Esophagus squamous epithelium (tissue), 5 donors: ENCODE data around the gene CCDC159. TPM values are rescaled to one million over a fixed set of nuclear protein-coding genes. Genes with fewer than 3 reads are reported as not detected.
"Not testable (repeated sequence)": the region's sequence is repeated elsewhere in the genome, so short reads cannot be mapped to it uniquely, and the experiment has no call there.

Experiments used
- DNase-seq: peaks from one replicate; lab custom pipeline; 2025; lab: John Stamatoyannopoulos, UW
- H3K27ac ChIP-seq, 4 donors: fragments of 200-600 bp; sonication (generic); one replicate each; pipeline ENCODE4 v1.5.1; 2016 to 2019; ENCODE audit warnings: mild to moderate bottlenecking in 1 of 4
- H3K27me3 ChIP-seq, 4 donors: fragments of 200-600 bp; sonication (generic); 1 replicate in 3 of 4; 2 replicates in 1 of 4; pipeline versions ENCODE4 v1.5.1 to v1.6.0; 2017 to 2021; ENCODE audit warnings: antibody characterized with exemption in 1 of 4
- H3K36me3 ChIP-seq, 3 donors: fragments of 200-600 bp; sonication (generic); one replicate each; pipeline ENCODE4 v1.5.1; 2016 to 2019
- H3K4me1 ChIP-seq, 3 donors: fragments of 200-600 bp; sonication (generic); one replicate each; pipeline ENCODE4 v1.5.1; 2017 to 2019
- H3K4me3 ChIP-seq, 4 donors: fragments of 200-600 bp; sonication (generic); 1 replicate in 3 of 4; 2 replicates in 1 of 4; pipeline ENCODE4 v1.5.1; 2016 to 2019; ENCODE audit warnings: mild to moderate bottlenecking in 2 of 4, moderate library complexity in 1 of 4
- H3K9me3 ChIP-seq, 3 donors: fragments of 200-600 bp; sonication (generic); one replicate each; pipeline ENCODE4 v1.5.1; 2016 to 2019
- POLR2A ChIP-seq, 4 donors: fragments of 450-650 bp; IDR thresholded peaks; one replicate each; pipeline ENCODE4 v1.6.1; 2017; ENCODE audit warnings: antibody characterized with exemption in 4 of 4, mild to moderate bottlenecking in 4 of 4, moderate library complexity in 3 of 4
- WGBS, 2 donors: methylation state at CpG; one replicate each; pipeline ENCODE4 v1.1.5; 2018; 5-methylcytosine and 5-hydroxymethylcytosine counted together
- intact Hi-C: fragments of 100-400 bp; cut with DNase I; formaldehyde crosslinking; loops from one replicate; pipeline ENCODE4 v1.15.0; 2022
- total RNA-seq, 4 donors: library from RNA; depleted of rRNA; stranded (reverse); fragments of >200 nt; gene quantifications; one replicate each; pipeline ENCODE4 v1.1.0, GENCODE V29; 2016
- TF ChIP-seq, protein P1 (sequence below), 6 experiments: fragments of 450-650 bp in 4 of 6; fragments of 200-600 bp in 2 of 6; sonication (generic) in 2 of 6; IDR thresholded peaks; one replicate each; pipeline ENCODE4 v1.5.1; 2016 to 2019; ENCODE audit warnings: antibody characterized with exemption in 6 of 6, mild to moderate bottlenecking in 4 of 6, moderate library complexity in 4 of 6
- donor health status: DM: yes; HTN: yes; CAD: no.

The CCDC159 gene
- total RNA-seq, 4 donors from 2014 or later = 5.7 to 17.7 (median 8.0) TPM

DNA sequence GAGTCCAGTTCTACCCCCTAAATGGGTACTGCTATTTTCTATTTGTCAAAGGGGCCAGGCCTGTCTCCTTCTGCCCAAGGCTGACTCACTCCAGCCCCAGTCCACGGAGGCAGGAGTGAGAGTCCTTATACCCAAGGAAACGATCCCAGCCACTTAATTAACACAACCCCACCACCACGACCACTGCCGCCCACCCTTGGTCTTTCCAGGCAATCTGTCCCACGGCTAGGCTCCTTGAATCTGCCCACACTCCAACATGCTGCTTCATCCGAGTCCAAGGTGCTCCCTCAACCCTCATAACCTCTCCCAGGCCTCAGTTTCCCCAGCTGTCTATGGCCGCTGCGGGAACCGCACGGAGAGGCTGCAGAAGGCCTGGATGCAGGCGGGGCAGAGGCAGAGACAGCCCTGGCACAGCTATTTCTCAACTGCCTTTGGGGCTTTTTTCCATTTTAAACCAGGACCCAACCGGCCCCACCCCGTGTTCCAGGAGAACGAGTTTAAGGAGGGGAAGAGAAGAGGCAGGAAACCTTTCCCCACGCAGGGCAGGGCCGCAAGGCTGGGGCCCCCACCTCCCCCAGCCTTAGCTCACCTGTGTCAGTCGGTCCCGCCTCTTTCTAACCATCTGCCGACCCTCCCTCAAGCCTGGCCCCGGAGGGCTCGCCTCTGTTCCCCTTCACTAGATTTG, 7.6 kb upstream of the CCDC159 start:
- Histone ChIP-seq H3K4me1 (peaks cover 20 to 49% (median 22%) of the 10 kb centered on the region in 3 donors), H3K27ac (peak overlapping the region; percentile 91 to 95 (median 93)), H3K36me3 (peaks cover 34 to 60% (median 34%) of the 10 kb centered on the region in 3 donors), H3K4me3 (peak overlapping the region; percentile 80 to 98 (median 86)), H3K9me3 (no peaks in the 10 kb centered on the region), H3K27me3 (no peaks in the 10 kb centered on the region)
- WGBS, 2 donors = 9% methylated on average over 14 to 19 of the region's 21 CpGs
- DNase-seq = no peak
- intact Hi-C loops = no loop called here
- TF ChIP-seq, protein P1, sequence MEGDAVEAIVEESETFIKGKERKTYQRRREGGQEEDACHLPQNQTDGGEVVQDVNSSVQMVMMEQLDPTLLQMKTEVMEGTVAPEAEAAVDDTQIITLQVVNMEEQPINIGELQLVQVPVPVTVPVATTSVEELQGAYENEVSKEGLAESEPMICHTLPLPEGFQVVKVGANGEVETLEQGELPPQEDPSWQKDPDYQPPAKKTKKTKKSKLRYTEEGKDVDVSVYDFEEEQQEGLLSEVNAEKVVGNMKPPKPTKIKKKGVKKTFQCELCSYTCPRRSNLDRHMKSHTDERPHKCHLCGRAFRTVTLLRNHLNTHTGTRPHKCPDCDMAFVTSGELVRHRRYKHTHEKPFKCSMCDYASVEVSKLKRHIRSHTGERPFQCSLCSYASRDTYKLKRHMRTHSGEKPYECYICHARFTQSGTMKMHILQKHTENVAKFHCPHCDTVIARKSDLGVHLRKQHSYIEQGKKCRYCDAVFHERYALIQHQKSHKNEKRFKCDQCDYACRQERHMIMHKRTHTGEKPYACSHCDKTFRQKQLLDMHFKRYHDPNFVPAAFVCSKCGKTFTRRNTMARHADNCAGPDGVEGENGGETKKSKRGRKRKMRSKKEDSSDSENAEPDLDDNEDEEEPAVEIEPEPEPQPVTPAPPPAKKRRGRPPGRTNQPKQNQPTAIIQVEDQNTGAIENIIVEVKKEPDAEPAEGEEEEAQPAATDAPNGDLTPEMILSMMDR (IDR thresholded peaks at IDR 0.05) = no peak
- no peak for TF ChIP-seq POLR2A (IDR thresholded peaks at IDR 0.05)

DNA sequence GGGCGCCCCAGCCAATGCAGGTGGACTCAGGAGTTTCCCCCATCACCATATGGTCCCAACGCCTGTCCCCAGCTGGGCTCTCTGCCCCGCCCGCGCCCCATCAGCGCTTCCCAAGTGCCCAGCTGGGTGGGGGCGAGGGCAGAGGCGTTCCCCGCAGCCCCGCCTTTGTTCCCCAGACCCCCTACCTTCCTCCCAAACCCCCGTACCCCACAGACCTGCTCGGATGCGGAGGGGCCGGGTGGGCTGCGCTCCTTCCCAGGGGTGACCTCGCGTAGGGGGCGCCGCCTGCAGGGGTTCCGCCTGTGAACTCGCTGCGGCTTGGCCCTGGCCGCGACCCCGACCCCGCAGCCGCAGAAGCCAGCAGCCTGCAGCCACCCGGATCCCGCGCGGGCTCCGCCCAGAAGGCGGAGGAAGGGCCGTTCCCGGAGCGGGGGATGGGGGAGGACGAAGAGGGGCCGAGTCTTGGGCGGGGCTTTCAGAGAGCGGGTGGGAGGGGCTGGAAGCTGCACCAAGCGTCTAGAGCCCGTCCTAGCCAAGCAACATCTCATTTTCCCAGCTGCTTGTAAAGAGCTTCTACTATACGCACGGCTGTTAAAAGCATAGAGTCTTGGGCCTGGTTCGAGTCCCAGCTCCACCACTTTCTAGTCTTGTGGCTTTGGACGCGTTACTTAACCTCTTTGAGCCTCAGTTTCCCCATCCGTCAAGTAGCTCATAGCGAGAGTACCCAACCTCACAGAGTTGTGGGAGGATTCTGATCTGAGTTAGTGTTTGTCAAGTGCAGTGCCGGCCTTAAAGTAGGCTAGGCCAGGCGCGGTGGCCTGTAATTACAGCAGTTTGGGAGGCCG, 6.8 kb upstream of the CCDC159 start, which contains the start of gene RAB3D:
TSS of gene RAB3D (minus strand) at position 404 of the 845 bp plus-strand sequence. CDS start 2,258 bp downstream, outside the sequence.
- Histone ChIP-seq H3K4me1 (peaks cover 27 to 57% (median 29%) of the 10 kb centered on the region in 3 donors), H3K36me3 (peaks cover 26 to 52% (median 26%) of the 10 kb centered on the region in 3 donors), H3K4me3 (peak within 1 kb of the TSS; percentile 80 to 98 (median 86)), H3K27me3 (no peaks in the 10 kb centered on the region), H3K27ac (peak within 1 kb of the TSS; percentile 91 to 95 (median 93)), H3K9me3 (no peaks in the 10 kb centered on the region)
- intact Hi-C loops = no loop called here
- DNase-seq = peak; percentile 51
- WGBS, 2 donors = 0 to 11% methylated on average over 2 to 18 of the region's 53 CpGs
- TF ChIP-seq, protein P1 (IDR thresholded peaks at IDR 0.05) = no peak
- TF ChIP-seq POLR2A (IDR thresholded peaks at IDR 0.05) = peak in 2 of 4 donors; percentile 67 to 84

DNA sequence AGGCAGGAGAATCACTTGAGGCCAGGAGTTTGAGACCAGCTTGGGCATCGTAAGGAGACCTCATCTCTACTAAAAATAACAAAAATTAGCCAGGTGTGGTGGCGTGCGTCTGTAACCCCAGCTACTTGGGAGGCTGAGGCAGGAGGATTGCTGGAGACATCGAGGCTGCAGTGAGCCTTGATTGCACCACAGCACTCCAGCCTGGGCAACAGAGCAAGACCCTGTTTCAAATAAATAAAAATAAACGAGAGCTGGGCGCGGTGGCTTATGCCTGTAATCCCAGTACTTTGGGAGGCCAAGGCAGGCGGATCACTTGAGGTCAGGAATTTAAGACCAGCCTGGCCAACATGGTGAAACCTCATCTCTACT, 6.2 kb upstream of the CCDC159 start:
- peak overlapping the region in 3 of 4 donors; percentile 91 to 94 (median 92) for H3K27ac ChIP-seq
- H3K9me3 ChIP-seq, DNase-seq, intact Hi-C loops, H3K27me3 ChIP-seq: not testable (repeated sequence)
- 75 to 82% methylated on average over 7 to 8 of the region's 8 CpGs for WGBS, 2 donors
- H3K4me3 ChIP-seq = peak overlapping the region in 3 of 4 donors; percentile 80 to 88 (median 84)
- peaks cover 33 to 63% (median 35%) of the 10 kb centered on the region in 3 donors for H3K4me1 ChIP-seq
- peaks cover 20 to 46% (median 22%) of the 10 kb centered on the region in 3 donors for H3K36me3 ChIP-seq

DNA sequence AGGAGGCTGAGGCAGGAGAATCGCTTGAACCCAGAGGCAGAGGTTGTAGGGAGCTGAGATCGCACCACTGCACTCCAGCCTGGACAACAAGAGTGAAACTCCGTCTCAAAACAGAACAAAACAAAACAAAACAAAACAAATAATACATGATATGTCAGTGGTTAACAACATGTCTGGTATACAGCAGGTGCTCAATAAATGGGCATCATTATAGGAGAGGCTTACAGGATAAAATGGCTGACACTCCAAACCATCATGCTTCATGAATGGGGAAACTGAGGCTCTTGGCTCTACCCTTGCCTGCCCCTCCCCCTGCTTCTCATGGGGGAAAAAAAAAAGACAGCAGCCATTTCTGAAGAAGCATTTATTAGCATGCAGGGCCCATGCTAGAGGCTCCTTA, 3.9 kb upstream of the CCDC159 start:
- intact Hi-C loops = no loop called here
- Histone ChIP-seq H3K4me3 (no peak overlapping the region), H3K4me1 (peaks cover 42 to 75% (median 48%) of the 10 kb centered on the region in 3 donors), H3K27ac (no peak overlapping the region), H3K36me3 (peaks cover 0 to 23% (median 0%) of the 10 kb centered on the region in 3 donors), H3K27me3 (no peaks in the 10 kb centered on the region), H3K9me3 (no peaks in the 10 kb centered on the region)
- DNase-seq = no peak
- no peak for TF ChIP-seq POLR2A (IDR thresholded peaks at IDR 0.05)
- TF ChIP-seq, protein P1 (IDR thresholded peaks at IDR 0.05) = no peak
- 89 to 91% methylated on average over 3 of the region's 3 CpGs for WGBS, 2 donors

DNA sequence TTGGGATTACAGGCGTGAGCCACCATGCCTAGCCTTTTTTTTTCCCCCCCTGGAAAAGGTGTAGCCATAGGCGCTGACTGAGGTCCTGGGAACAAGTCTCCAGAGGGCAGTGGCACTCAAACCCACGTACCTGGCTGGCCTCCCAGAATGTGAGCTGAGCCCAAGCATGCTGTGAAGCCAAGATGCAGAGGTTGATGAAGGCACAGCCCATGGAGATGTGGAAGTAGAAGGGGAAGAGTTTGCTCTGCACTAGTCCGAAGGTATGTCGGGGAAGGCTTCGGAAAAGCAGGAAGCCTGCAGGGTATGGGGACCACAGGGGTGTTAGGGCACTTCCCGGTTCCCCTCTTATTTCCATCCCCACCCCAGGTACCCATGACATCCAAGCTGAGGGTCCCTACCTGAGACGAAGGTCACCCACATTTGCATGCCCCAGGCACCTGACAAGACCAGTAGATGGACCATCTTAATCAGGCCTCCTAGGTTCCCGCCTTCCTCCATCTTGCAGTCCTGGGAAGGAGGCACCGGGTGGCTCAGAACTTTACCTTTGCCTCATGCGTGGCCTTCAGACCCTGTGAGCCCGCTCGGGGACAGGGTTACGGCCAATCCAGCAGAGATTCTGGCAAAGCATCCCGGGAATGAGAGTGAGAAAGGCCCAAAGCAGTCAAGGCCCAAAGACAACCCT, 1.1 kb upstream of the CCDC159 start:
- WGBS, 2 donors = 38 to 43% methylated on average over 5 to 10 of the region's 15 CpGs
- Histone ChIP-seq H3K4me3 (peak overlapping the region; percentile 56 to 91 (median 79)), H3K36me3 (peaks cover 0 to 18% (median 0%) of the 10 kb centered on the region in 3 donors), H3K27ac (peak overlapping the region; percentile 85 to 94 (median 88)), H3K27me3 (no peaks in the 10 kb centered on the region), H3K9me3 (no peaks in the 10 kb centered on the region), H3K4me1 (peaks cover 27 to 50% (median 33%) of the 10 kb centered on the region in 3 donors)
- no peak for TF ChIP-seq POLR2A (IDR thresholded peaks at IDR 0.05)
- TF ChIP-seq, protein P1 (IDR thresholded peaks at IDR 0.05) = no peak
- DNase-seq = no peak
- intact Hi-C loops = no loop called here
